H54 (cell line): ENCODE results near the gene BRI3.

Source experiments
- DNase-seq: peaks from one replicate; pipeline ENCODE4 v3.0.0; 2011; ENCODE audit warnings: low spot score, mixed read lengths; ENCODE audit not compliant: insufficient read length
- FAIRE-seq: peaks from 3 replicates; lab custom pipeline; 2011; peaks lifted over from hg19 to GRCh38; lab: Jason Lieb, UNC
- POLR2A ChIP-seq: IDR thresholded peaks from 2 replicates; pipeline ENCODE4 v1.6.1; 2011; ENCODE audit warnings: low read depth, mild to moderate bottlenecking, low read length

The BRI3 gene

DNA sequence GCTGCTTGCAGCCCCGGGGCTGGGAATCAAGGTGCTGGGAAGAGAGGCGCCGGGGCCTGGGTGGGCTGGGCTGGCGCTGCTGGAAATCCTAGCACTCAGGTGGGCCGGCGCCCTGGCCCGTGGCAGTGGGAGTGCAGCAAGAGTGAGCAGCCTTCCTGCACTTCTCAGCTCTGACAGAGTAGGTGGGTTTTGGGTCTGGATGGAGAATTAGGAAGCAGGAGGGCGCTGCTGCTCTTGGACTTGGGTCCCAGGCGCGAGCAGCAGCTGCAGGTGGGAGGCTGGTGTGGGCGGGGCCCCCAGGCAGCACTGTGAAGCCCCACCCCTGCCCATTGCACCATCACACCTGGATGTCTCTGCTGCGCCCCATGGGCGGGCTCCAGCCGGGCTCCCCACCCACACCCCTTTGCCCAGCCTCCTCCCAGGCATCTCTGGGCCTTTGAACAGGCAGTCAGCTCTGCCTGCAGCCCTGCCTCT lies 6.0 kb downstream of the BRI3 start:
- no peak for DNase-seq
- FAIRE-seq = no peak
- no peak for TF ChIP-seq POLR2A

DNA sequence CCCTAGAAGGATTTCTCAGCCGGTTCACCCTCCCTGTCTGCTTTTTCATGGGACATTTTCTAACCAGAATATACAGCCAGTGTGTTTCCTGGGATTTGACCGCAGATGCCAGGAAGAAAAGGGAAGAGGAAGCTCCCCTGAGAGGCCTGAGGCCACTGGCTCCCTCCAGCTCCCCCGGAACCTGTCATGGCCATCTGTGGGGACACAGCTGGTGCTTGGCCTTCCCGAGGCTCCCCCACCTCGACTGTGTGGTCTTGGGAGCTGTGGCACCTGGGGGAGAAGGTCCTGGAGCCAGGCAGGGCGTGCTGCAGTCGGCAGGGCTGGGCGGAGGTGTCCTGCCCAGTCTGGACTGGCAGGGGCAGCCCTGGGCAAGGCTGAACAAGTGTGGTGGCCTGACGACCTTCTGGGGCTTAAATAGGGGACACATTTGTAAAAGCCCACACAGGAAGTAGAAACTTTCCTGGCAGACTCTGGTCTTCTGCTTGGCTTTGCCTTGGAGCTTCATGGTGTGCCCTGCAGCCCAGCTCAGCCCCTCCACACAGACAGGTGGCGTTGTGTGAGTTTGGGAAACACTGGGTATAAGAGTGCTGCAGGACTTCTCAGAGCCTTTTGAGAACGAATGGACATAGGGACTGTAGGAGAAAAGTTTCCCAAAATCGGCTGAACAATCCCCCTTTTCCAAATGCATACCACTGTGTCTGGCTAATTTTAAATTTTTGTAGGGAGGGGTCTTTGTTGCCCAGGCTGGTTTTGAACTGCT lies 6.8 kb downstream of the BRI3 start:
- no peak for TF ChIP-seq POLR2A
- no peak for DNase-seq
- FAIRE-seq = no peak

DNA sequence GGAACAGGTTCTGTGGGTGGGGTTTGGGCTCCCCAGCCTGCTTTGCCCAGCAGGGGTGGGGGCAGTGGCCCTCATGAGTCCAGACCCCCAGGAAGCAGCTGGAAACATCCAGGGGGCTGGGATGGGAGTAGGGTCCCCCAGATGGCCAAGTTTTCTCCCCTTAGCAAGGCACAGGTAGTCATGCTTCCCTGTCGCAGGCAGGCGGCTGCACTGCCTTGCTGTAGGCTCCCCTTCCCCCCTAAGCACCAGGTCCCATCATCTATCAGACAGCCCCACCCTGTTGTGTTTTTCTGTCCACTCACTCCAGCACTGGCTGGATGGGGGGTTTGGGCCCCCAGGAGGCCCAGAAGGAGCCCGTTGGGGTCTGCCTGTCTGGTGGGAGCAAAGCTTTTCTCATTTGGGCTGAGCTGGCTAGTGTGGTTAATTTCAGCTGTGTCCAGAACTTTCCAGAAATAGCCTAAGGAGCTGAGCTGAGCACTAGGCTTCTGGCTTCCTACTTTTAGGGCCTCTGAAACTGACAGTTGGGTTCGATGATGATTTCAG lies 7.9 kb downstream of the BRI3 start:
- no peak for TF ChIP-seq POLR2A
- FAIRE-seq = no peak

DNA sequence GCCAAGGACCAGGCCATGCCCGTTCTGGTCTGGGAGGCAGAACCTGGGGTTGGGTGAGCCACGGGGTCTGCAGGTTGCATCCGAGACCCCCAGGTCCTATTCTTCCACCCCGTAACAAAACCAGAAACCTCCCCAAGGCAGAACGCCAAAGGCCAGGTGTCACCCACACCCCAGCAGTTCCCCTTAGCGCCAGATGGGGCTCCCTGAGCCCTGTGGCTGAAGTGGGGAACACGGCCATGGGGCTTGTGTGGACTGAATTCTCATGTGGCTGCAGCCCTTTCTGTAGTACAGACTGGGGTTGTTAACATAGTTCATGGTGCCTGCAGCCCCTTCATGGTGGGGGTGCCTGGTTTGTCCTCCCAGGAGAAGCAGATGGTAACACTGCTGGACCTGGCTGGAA lies 10.2 kb downstream of the BRI3 start:
- no peak for FAIRE-seq

More for the DNA sequence above, 7.9 kb downstream of the BRI3 start:
- no peak for DNase-seq

DNA sequence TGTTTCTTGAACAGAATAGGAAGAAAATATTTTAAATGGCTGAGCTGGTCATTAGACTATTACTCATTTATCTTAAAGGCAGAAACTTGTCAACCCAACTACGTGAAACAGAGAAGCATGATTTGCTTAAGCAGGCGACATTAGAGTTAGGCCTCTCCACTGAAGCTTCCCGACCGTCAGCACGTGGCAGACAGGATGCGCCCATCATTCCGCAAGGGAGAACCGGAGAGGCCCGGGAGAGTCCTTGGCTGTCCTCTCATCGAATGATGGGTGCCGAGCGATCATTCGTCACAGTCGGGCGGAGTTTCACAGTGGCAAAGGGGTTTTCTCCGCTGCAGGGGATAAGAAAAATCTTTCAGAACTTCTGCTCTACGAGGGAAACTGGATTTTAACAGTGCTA lies 11.8 kb downstream of the BRI3 start:
- no peak for FAIRE-seq
- no peak for TF ChIP-seq POLR2A
- no peak for DNase-seq

More for the DNA sequence above, 10.2 kb downstream of the BRI3 start:
- no peak for TF ChIP-seq POLR2A
- no peak for DNase-seq

DNA sequence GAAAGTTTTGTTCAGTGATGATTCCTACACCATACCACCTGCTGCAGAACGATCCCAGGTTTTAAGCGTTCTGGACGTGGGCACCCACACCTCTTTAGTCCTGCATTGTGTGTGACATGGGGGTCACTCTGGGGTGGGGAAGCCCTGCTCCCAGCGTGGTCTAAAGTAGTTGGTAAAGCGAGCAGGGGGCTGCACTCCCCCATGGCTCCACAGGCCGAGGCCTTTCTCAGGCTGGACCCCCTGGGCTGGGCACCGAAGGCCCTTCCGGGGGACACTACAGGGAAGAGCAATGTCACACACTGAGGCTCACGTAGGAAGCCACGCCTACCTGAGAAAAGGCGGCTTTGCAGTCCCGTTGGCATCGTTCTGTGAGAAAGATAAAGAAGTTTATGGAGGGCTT lies 12.3 kb downstream of the BRI3 start:
- DNase-seq = no peak
- FAIRE-seq = no peak
- no peak for TF ChIP-seq POLR2A

DNA sequence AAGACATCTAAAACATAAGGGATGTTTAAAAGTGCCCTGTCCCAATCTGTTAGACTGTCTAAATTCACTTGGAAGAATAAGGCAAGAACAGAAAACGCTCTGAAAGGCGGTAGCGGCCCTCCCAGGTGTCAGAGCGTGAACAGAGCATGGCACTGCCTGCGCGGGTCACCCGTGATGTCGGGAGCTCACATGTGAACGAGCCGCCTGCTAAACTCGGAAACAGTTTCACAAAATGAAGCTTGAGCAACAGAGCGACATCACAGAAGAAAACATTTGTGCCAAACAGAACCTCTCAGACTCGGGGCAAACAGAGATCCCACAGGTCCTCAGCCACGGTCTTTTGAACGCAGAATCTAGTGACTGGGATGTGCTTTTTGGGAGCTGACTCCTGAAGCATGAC lies 12.8 kb downstream of the BRI3 start:
- no peak for TF ChIP-seq POLR2A
- FAIRE-seq = no peak
- no peak for DNase-seq

DNA sequence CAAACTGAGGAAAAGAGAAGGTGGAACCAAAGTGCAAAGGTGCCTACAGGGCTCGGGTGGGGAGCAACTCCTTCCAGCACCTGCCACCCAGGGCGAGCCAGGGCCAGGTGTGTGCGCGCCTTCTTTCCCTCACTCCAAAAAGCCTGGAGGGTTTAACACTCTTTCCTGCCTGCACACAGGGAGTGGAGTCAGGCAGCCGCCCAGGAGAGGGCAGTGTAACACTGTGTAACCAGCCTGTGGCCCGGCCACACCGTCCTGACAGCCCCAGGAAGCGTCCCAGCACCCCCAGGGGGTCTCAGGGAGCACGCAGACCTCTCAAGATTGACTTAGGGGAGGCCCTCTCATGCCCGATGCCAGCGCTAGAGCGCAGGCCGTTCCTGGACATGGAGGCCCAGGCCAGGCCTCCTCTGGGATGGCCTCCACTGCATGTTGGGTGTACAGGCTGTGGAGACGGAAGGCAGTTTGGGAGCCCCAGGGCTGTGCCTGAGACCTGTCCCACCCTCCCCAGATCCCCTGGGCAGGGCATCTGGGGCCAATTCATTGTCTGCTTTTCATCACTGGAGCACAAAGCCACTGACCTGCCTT lies 13.4 kb downstream of the BRI3 start:
- FAIRE-seq = no peak
- DNase-seq = peak; percentile 78
- no peak for TF ChIP-seq POLR2A

DNA sequence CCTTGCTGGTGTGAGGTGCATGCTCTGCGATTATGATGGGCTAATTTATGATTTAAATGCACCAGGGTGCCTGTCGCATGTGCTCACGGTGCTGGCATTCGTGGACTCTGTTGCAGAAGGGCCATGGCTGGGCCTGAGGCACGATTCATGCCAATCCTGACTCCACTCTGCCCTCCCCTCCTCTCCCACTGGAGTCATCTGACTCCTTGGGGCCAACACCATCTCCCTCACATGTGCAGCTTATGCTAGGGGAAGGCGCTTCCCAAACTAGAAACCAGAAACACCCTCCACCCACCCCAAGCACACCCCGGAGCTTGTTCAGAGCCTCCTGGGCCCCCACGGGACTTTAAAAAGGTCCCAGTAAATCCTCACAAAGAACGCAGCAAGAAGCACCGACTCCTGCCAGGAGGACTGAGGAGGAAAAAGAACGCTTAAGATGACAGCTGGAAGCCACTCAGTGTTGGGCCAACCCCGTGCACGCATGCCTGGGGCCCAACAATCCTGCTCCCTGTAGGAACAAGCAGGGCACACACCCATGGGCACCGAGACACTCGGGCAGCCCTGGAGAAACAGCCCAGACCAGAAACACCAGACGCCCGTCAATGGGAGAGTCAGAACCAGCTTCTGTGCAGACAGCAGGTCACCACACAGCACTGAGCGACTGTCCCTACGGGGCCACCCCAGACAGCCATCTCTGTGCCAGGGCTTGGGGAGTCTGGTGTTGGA lies 14.1 kb downstream of the BRI3 start:
- DNase-seq (no peak), FAIRE-seq (no peak)
- TF ChIP-seq POLR2A = no peak

DNA sequence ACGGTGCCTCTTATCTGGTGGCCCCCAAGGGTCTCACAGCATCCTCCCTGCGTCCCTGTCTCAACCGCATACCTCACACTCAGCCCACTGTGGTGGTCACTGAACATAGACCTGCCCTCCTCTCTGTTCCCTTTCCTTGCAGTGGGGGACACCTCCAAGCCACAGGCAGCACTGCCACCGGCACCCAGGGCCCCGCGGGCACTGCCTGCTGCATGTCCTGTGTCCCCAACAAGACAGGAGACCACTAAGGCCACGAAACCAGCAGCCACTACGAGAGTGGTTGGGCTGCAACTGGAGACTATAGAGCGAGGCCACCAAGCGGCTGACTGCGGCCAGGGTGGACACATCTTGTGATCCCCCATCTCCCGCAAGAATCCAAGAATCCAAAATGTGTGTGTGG lies 15.3 kb downstream of the BRI3 start:
- FAIRE-seq = no peak

DNA sequence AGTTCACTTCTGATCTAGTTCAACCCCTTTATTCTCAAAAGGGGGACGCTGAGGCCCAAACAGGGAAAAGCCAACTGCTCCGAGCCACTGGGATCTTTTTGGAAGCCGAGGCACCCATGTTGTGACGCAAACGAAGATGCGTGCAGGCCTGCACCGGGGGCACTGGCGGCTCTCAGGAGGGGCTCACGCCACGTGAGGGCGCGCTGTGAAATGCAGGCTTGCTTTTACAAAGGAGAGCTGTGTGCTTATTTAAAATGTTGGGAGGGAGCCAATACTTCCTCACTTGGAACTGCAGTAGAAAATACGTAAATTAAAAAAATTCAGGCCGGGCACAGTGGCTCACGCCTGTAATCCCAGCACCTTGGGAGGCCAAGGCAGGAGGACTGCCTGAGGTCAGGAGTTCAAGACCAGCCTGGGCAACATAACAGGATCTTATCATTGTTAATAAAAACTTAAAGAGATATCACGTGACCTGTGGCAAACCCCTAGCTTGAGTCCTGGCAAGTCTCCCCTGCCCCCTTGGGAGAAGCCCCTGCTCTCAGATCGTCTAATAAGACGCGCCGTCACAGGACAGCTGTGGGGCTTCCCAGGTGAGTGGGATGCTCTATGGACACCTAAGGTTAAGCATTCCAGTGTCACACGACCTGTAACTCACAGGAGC lies 16.3 kb downstream of the BRI3 start:
- FAIRE-seq (no peak), DNase-seq (no peak)
- TF ChIP-seq POLR2A = no peak

More for the DNA sequence above, 15.3 kb downstream of the BRI3 start:
- TF ChIP-seq POLR2A = no peak
- no peak for DNase-seq

DNA sequence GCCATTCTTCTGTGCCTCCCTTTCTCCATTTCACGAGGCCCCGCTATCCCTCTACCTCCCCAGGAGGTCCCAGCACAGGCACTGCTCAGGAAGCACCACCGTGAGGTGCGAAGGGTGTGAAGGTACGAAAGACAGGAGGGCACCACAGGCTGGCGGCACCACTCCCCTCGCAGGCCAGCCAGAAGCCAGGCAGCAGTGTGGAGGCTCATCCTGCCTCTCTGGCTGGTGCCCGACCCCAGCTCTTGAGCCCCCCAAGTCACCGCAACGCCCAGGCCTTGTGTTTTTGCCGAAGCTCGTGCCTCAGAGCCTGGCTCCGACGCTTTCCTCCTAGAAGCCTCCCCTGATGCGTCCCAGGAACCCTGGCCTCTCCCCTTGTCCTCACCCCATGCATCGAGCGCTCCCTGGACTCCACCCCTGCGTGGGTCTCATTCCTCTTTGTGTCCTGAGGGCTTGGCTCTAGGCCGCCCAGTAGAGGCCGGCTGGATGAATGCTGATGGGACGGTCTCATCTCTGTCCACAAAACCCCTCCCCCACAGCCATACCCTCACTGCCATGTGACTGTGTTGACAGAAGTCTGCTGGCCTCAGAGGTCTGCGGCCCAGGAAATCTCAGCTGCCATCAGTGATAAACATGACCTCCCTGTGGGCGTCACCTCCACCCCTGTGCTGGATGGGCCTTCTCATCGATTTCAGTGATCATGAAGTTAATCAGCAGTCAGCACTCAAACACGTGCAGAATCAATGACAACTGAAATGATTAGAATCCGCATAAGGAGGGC lies 19.3 kb downstream of the BRI3 start:
- no peak for DNase-seq
- no peak for FAIRE-seq
- TF ChIP-seq POLR2A = no peak
